K562 (cell line): ENCODE measurements around the gene C16orf92.

Experiments
- CTCF ChIP-seq, 3 experiments: IDR thresholded peaks in 2 of 3; conservative IDR thresholded peaks in 1 of 3; 2 replicates each; pipeline ENCODE4 v1.5.1; 2011 to 2012; ENCODE audit warnings: low read length in 3 of 3, mild to moderate bottlenecking in 3 of 3, control low read depth in 2 of 3, improper control_type of control experiment in 1 of 3, inconsistent platforms in 1 of 3, low read depth in 1 of 3, mixed read lengths in 1 of 3, moderate library complexity in 1 of 3; ENCODE audit not compliant: insufficient read depth in 2 of 3
- FOXJ3 ChIP-seq: sonication (generic); formaldehyde crosslinking; IDR thresholded peaks from 2 replicates; pipeline ENCODE4 v1.4.0; 2020; ENCODE audit warnings: mild to moderate bottlenecking, missing genetic modification reagents
- ID3 ChIP-seq, 2 experiments: fragments of 250-450 bp in 1 of 2; fragments of 450-650 bp in 1 of 2; sonication (Bioruptor Pico) in 1 of 2; IDR thresholded peaks; 2 replicates each; pipeline versions ENCODE4 v1.6.1 to v1.8.0; 2016 to 2021; ENCODE audit warnings: mild to moderate bottlenecking in 2 of 2, moderate library complexity in 2 of 2, missing compliant biosample characterization in 1 of 2, missing genetic modification characterization in 1 of 2
- MTA3 ChIP-seq: fragments of 450-650 bp; formaldehyde crosslinking; IDR thresholded peaks from 2 replicates; pipeline ENCODE4 v1.6.1; 2017; ENCODE audit warnings: mild to moderate bottlenecking, borderline replicate concordance
- NFIC ChIP-seq: fragments of 450-650 bp; IDR thresholded peaks from 2 replicates; pipeline ENCODE4 v1.6.1; 2017; ENCODE audit warnings: mild to moderate bottlenecking, inconsistent platforms
- NR1H2 ChIP-seq: sonication (generic); formaldehyde crosslinking; IDR thresholded peaks from 2 replicates; pipeline ENCODE4 v1.4.0; 2020; ENCODE audit warnings: mild to moderate bottlenecking, missing genetic modification reagents
- RFX5 ChIP-seq: IDR thresholded peaks from 2 replicates; pipeline ENCODE4 v1.6.1; 2011; ENCODE audit warnings: low read depth, mild to moderate bottlenecking, improper control_type of control experiment, low read length
- SETDB1 ChIP-seq: IDR thresholded peaks from one replicate; pipeline ENCODE4 v1.6.1; 2012; ENCODE audit warnings: low read length, control low read depth, inconsistent platforms
- ZBTB33 ChIP-seq: sonication (generic); formaldehyde crosslinking; IDR thresholded peaks from 2 replicates; pipeline ENCODE4 v1.8.1; 2023; ENCODE audit warnings: mild to moderate bottlenecking, missing genetic modification reagents
- ZEB2 ChIP-seq: fragments of 450-650 bp; IDR thresholded peaks from 2 replicates; pipeline ENCODE4 v1.6.1; 2016
- ZNF384 ChIP-seq: IDR thresholded peaks from 2 replicates; pipeline ENCODE4 v1.6.1; 2012; ENCODE audit warnings: low read depth, low read length, improper control_type of control experiment
- ZNF507 ChIP-seq: conservative IDR thresholded peaks from 2 replicates; pipeline ENCODE4 v1.6.1; 2017; ENCODE audit warnings: missing genetic modification characterization, missing compliant biosample characterization
- ZNF785 ChIP-seq: fragments of 250-450 bp; sonication (Bioruptor Pico); IDR thresholded peaks from 2 replicates; pipeline ENCODE4 v1.4.0; 2020; ENCODE audit warnings: mild to moderate bottlenecking

GRCh38 chr16:29985271-29985811 is 37.7 kb upstream of the C16orf92 start:
- TF ChIP-seq CTCF (IDR thresholded peaks at IDR 0.05 in 2 of 3, conservative IDR thresholded peaks at IDR 0.05 in 1 of 3; ENCODE audit: insufficient read depth in 2 of 3, low read depth in 1 of 3, low read length in 3 of 3) (no peak), RFX5 (no peak), FOXJ3 (no peak), MTA3 (no peak), ID3 (CRISPR knock-in tag; IDR thresholded peaks at IDR 0.05) (no peak), ID3 (tag; IDR thresholded peaks at IDR 0.05) (no peak), NFIC (no peak), ZNF785 (no peak), ZEB2 (no peak), ZNF507 (tag) (no peak), ZNF384 (no peak), NR1H2 (CRISPR knock-in tag) (no peak), SETDB1 (no peak), ZBTB33 (CRISPR knock-in tag) (no peak)
